Measurements from ENCODE around the gene ADAMTS8. TPM values are rescaled to one million over a fixed set of nuclear protein-coding genes. Genes with fewer than 3 reads are reported as not detected.

Gene ADAMTS8
- total RNA-seq, 1 donor from 2014 or later, result 1.0 TPM

- Mint-ChIP-seq H3K4me1 (ENCODE audit: low read depth) (peaks cover 8% of the 10 kb centered on the region), H3K4me3 (ENCODE audit: unreplicated experiment) (no peak overlapping the region), H3K9me3 (ENCODE audit: low read depth) (no peaks in the 10 kb centered on the region), H3K27ac (ENCODE audit: unreplicated experiment) (no peak overlapping the region), H3K36me3 (ENCODE audit: low read depth) (no peaks in the 10 kb centered on the region), H3K27me3 (ENCODE audit: low read depth) (peaks cover 40% of the 10 kb centered on the region)
- no peak for TF ChIP-seq CTCF (IDR thresholded peaks at IDR 0.05)
- no peak for DNase-seq (ENCODE audit: low spot score)
Measured at GRCh38 chr11:130420478-130421198, 7.8 kb downstream of the ADAMTS8 start.

GRCh38 chr11:130418756-130419155 lies 9.7 kb downstream of the ADAMTS8 start:
- Mint-ChIP-seq H3K27me3 (ENCODE audit: low read depth) (peaks cover 25% of the 10 kb centered on the region), H3K9me3 (ENCODE audit: low read depth) (no peaks in the 10 kb centered on the region), H3K36me3 (ENCODE audit: low read depth) (no peaks in the 10 kb centered on the region), H3K4me3 (ENCODE audit: unreplicated experiment) (no peak overlapping the region), H3K27ac (ENCODE audit: unreplicated experiment) (no peak overlapping the region), H3K4me1 (ENCODE audit: low read depth) (peaks cover 11% of the 10 kb centered on the region)
- DNase-seq (ENCODE audit: low spot score), result no peak
- TF ChIP-seq CTCF (IDR thresholded peaks at IDR 0.05), result no peak

GRCh38 chr11:130418210-130418609 lies 10.2 kb downstream of the ADAMTS8 start:
- Mint-ChIP-seq H3K36me3 (ENCODE audit: low read depth) (no peaks in the 10 kb centered on the region), H3K27ac (ENCODE audit: unreplicated experiment) (no peak overlapping the region), H3K9me3 (ENCODE audit: low read depth) (no peaks in the 10 kb centered on the region), H3K4me3 (ENCODE audit: unreplicated experiment) (no peak overlapping the region), H3K27me3 (ENCODE audit: low read depth) (peaks cover 25% of the 10 kb centered on the region), H3K4me1 (ENCODE audit: low read depth) (peaks cover 17% of the 10 kb centered on the region)
- no peak for DNase-seq (ENCODE audit: low spot score)
- no peak for TF ChIP-seq CTCF (IDR thresholded peaks at IDR 0.05)

GRCh38 chr11:130416906-130417305 lies 11.5 kb downstream of the ADAMTS8 start:
- Mint-ChIP-seq H3K27me3 (ENCODE audit: low read depth) (peaks cover 13% of the 10 kb centered on the region), H3K4me3 (ENCODE audit: unreplicated experiment) (no peak overlapping the region), H3K36me3 (ENCODE audit: low read depth) (no peaks in the 10 kb centered on the region), H3K4me1 (ENCODE audit: low read depth) (peaks cover 21% of the 10 kb centered on the region), H3K27ac (ENCODE audit: unreplicated experiment) (no peak overlapping the region), H3K9me3 (ENCODE audit: low read depth) (no peaks in the 10 kb centered on the region)
- TF ChIP-seq CTCF (IDR thresholded peaks at IDR 0.05), result no peak
- no peak for DNase-seq (ENCODE audit: low spot score)

GRCh38 chr11:130416530-130416882 lies 11.9 kb downstream of the ADAMTS8 start:
- peaks cover 21% of the 10 kb centered on the region for H3K4me1 Mint-ChIP-seq (ENCODE audit: low read depth)
- no peaks in the 10 kb centered on the region for H3K36me3 Mint-ChIP-seq (ENCODE audit: low read depth)
- DNase-seq (ENCODE audit: low spot score), result no peak
- H3K27me3 Mint-ChIP-seq (ENCODE audit: low read depth), result peaks cover 13% of the 10 kb centered on the region
- no peaks in the 10 kb centered on the region for H3K9me3 Mint-ChIP-seq (ENCODE audit: low read depth)
- H3K4me3 Mint-ChIP-seq (ENCODE audit: unreplicated experiment), result no peak overlapping the region
- H3K27ac Mint-ChIP-seq (ENCODE audit: unreplicated experiment), result no peak overlapping the region
- no peak for TF ChIP-seq CTCF (IDR thresholded peaks at IDR 0.05)

Measured in chondrocyte (in vitro differentiated cells).